GM10847 (cell line): ENCODE results near the gene DOCK3.

ENCODE experiments used
- POLR2A ChIP-seq: IDR thresholded peaks from 2 replicates; pipeline ENCODE4 v1.6.1; 2011; ENCODE audit not compliant: insufficient read length; ENCODE audit errors: extremely low read depth

DOCK3 gene

DNA sequence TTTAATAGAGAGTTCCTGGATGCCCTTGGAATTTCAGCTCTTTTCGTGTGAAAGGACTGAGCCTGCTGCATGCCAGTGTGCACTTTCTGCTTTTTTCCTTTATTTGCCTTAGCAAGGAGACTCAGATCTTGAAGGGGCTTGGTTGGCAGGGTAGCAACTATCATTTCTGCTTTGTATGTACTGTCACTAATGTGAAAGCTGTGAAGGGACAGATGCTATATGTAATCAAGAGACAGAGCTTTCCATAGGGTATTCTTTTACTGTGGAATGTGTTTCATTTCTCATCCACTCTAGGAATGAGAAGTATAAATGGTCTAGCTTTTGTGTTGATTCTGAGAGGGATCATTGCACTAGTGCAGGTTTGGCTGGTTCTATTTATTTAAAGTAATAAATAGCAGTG lies 377.8 kb downstream of the DOCK3 start:
- no peak for TF ChIP-seq POLR2A

DNA sequence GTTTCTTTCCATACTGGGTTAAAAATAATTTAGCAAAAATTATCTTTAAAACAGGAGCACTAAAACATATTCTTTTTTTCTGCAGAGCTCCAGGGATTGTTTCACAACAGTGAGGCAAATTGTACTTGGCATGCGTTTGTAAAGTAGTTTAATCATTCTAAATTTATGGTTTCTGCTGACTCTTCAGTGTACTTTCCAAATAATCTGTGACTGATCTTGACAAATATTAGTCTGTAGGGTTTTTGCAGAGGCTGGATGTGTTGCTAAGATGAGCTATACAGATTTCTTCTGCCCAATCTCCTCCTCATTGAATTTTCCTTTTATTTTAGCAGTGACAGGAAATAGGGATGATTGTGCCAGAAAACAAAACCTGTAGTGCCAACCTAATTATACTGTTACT lies 382.4 kb downstream of the DOCK3 start:
- no peak for TF ChIP-seq POLR2A

DNA sequence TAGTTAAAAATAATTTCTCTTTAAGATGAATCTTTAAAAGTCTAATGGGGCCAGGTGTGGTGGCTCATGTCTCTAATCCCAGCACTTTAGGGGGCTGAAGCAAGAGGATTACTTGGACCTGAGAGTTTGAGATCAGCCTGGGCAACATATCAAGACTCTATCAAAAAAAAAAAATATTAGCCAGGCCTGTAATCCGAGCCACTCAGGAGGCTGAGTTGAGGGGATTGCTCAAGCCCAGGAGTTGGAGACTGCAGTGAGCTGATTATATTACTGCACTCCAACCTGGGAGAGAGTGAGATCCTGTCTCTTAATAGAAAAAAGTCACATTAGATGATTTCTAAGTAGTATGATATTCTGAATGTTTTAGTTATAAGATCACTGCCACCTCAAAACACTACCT lies 388.3 kb downstream of the DOCK3 start:
- no peak for TF ChIP-seq POLR2A

DNA sequence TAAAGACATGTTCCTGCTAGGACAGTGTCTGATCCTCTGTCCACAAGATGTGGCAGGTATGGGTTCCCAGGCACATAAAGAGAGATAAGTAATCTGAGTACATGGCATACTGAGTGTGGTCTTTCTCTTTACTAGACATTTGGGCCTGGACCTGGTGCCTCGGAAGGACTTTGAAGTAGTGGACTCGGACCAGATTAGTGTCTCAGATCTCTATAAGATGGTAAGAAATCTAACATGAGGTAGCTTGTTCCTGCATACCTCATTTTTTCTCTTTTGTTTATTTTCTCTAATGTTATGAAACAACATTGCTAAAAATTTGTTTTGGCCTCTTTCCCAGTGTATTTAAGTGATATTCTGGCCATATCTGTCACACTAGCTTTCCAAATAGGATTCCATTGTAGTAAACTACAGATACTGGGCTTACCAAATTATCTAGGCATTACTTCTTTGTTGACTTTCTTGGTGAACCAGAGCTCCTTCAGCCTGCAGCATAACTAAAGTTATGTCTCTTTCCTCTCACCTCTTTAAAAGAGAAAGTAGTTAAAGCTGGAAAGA lies 400.6 kb downstream of the DOCK3 start:
- no peak for TF ChIP-seq POLR2A

DNA sequence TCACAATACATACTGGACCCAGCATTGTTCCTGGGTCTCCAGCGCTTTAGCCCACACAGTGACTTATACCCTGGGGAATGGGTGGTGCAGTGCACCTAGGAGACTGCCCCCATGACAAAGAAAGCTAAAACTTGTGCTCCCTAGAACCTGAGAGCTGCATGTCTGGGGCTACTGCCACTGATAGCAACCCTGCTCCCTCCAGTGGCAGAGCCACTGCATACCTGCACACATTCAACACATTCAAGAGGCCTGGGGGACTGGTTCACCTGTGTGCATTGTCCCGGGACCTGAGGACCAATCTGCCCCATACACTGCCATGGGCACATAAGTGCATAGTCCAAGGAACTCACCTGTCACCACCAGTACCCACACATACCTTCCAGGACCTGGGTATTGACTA lies 407.6 kb downstream of the DOCK3 start:
- no peak for TF ChIP-seq POLR2A

DNA sequence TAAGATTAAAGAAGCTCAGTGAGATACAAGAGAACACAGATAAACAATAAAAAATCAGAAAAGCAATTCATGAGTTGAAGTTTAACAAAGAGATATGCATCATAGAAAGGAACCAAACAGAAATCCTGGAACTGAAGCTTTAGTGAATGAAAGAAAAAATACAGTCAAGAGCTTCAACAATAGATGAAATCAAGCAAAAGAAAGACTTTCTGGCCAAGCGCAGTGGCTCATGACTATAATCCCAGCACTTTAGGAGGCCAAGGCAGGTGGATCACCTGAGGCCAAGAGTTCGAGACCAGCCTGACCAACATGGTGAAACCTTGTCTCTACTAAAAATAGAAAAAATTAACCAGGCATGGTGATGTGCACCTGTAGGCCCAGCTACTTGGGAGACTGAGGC lies 408.8 kb downstream of the DOCK3 start:
- TF ChIP-seq POLR2A, result no peak

DNA sequence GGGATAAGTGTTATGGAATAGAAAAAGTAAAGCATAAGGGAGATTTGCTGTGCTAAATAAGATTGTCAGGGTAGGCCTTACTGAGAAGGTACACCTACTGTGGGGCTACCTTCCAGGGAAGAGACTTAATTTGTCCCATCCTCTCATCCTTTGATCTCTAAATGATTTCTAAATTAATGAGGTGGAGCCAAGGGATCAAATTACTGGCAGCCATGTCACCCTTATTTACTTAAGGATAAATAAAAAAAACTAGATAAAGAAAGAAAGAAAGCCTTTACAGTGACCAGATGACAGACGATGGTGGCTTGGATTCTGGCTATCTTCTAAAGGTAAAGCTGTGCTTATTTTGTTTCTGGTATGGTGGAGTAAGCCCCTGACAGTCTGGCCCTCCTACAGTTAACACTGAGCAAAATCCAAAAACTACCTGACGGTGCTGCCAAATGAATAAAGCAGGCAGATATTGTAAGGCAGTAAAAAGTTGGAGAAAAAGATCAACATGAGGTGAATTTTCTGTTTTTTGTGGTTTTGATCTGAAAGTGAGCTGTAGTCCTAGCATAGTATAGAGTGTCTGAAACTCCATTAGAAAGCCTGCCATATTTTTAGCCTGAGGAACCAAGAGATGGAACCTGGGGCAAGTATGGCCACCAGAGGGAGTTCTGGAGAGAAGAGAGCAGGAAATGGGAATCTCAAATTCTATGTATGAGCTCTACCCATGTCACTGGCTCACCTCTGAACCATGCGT lies 425.2 kb downstream of the DOCK3 start:
- TF ChIP-seq POLR2A, result no peak

DNA sequence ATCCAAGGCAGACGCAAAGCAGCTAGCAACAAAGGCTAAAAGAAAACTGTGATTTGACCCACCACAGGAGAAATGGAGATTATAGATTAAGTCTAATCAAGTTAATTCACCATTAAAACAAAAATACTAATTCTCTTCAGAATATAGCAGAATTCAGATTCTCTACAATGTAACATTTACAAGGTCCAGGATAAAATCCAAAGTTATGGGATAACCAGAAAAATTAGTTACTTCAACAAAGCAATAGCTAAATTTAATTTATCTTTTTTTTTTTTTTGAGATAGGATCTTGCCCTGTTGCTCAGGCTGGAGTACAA lies 425.8 kb downstream of the DOCK3 start:
- no peak for TF ChIP-seq POLR2A

DNA sequence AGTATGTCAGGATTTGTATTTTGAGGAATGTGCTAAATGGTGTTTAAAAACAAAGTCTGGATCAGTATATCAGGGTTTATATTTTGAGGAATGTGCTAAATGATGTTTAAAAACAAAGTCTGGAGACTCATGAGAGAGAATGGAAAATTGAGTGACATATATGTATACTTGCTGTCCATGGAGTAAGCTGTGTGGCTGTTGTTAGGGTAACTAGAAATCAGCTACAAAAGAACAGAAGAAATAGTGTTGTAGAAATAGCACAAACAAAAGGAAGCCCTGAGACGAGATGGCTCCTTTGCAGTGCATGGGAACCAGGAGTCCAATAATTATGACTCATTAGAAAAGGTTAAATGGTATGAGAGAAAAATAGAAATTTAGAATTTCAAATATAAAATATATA lies 427.7 kb downstream of the DOCK3 start:
- TF ChIP-seq POLR2A, result no peak

DNA sequence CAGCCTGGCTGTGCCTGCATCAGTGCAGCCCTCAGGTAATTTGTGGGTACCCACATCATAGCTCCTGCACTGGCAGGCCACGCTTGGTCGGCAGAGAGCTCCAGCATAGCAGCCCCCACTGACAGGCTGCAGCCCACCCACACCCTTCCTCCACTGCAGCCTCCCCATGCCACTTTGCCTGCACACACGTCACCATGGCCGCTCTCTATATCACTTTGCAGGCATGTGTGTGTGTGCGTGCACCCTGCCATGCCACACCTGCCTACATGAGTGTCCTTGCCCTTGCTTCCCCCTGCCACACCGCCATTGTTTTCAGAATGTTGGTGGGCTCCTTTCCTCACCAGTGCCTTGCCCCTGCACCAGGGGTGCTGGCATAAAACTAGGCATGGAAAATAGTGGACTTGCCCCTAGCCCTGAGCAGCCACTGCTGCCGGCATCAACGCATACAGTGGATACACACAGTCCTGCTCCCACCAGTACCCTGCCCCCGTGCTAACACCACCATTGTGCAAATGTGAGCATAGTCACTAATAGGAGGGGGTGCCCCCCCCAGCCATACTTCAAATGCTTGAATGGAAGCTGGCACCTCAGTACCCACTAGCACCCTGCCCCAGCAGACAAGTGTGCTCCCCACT lies 431.6 kb downstream of the DOCK3 start:
- no peak for TF ChIP-seq POLR2A

DNA sequence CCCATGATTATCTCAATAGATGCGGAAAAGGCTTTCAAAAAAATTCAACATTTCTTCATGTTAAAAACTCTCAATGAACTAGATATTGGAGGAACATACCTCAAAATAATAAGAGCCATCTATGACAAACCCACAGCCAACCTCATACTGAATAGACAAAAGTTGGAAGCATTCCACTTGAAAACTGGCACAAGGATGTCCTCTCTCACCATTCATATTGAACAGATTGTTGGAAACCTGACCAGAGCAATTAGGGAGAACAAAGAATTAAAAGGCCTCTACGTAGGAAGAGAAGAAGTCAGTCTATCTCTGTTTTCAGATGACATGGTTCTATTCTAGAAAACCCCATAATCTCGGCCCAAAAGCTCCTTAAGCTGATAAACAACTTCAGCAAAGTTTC lies 435.9 kb downstream of the DOCK3 start:
- no peak for TF ChIP-seq POLR2A

DNA sequence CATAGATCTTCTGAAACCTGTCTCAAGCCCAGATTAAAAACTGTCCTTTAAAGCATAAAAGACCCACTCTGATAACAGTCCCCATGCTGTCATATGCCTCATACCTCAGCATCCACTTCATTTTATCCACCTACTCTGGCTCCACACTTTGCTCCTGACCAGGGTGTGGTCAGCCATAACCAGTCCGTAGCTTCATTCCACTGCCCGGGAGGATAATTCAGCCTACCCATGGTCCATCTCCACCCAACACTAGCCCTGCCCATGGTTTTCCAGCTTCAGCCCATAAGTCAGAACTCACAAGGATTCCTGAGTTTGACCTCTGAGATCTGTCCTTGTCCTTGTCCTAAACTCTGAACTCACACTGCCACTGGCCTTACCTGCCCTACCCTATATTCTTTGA lies 448.2 kb downstream of the DOCK3 start:
- TF ChIP-seq POLR2A, result no peak

DNA sequence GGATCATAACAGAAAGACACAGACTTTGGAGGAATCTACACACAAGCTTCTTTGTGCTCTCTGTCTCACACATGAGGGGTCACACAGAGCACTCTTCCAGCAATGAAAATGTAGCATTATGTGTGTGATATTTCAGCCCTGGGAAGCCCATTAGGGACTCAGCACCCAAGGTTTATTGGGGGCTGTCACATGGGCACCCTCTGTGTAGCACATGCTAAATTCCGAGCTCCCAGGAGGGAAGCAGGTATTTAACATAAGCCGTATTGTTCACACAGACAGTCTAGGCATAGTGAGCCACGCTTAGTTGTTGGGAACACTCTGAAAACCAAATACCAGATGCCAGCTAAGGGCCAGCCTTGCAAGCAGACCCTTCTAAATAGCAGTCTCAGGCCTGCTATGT lies 448.8 kb downstream of the DOCK3 start:
- TF ChIP-seq POLR2A, result no peak

DNA sequence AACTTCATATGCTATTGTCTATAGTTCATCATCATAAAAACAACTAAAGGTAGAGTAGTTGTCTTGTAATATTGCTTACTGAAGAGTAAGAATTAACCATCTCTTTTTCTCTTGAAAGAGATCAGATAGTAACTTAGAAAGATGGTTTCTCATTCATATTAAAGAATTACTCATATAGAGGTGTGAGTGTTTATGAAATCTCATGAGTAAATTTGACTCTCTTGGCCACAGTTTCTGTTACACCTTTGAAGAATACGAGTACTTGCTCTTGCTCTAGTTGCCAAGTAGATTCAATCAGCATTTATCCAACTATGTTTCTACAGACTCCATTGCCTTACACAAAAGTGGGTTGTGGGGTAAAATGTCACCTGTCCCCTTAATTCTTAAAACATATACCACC lies 463.0 kb downstream of the DOCK3 start:
- no peak for TF ChIP-seq POLR2A

DNA sequence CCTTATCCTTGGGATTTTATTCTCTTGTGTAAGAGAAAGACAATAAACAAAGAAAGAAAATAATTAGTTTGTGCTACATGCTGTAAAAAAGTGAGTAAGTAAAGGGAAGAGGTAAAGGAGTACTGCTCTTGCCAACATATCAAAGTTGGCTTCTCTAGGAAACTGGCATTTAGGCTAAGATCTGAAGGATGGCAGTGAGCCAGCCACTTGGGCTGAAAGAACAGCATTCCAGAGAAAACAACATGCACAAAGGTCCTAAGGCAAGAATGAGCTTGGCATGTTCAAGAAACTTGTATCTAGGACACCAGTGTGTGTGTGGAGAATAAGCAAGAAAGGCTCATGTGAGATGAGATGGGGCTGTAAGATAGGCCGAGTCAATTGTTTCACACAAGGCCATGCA lies 464.9 kb downstream of the DOCK3 start:
- TF ChIP-seq POLR2A, result no peak

DNA sequence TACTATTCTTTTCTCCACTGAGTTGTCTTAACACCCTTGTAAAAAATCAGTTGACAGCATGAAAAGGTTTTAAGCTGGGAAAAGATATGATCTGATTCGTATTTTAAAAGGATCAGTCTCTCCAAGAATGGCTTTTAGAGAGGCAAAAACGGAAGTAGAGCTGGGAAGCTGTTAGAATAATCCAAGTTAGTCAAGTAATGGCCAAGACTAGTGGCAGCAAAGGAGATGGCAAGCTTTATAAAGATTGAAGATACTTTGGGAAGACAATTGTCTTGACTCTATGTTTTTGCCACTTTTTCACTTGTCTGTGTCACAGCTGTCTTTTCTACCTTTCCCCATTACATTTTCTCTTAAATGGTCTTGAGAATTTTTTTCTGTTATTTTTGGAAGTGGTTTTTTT lies 466.8 kb downstream of the DOCK3 start:
- TF ChIP-seq POLR2A, result no peak
